ENCODE measurements around the gene SENP5.
"Not testable (repeated sequence)": the region's sequence is repeated elsewhere in the genome, so short reads cannot be mapped to it uniquely, and the experiment has no call there.

SENP5 gene, protein sequence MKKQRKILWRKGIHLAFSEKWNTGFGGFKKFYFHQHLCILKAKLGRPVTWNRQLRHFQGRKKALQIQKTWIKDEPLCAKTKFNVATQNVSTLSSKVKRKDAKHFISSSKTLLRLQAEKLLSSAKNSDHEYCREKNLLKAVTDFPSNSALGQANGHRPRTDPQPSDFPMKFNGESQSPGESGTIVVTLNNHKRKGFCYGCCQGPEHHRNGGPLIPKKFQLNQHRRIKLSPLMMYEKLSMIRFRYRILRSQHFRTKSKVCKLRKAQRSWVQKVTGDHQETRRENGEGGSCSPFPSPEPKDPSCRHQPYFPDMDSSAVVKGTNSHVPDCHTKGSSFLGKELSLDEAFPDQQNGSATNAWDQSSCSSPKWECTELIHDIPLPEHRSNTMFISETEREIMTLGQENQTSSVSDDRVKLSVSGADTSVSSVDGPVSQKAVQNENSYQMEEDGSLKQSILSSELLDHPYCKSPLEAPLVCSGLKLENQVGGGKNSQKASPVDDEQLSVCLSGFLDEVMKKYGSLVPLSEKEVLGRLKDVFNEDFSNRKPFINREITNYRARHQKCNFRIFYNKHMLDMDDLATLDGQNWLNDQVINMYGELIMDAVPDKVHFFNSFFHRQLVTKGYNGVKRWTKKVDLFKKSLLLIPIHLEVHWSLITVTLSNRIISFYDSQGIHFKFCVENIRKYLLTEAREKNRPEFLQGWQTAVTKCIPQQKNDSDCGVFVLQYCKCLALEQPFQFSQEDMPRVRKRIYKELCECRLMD

DNA sequence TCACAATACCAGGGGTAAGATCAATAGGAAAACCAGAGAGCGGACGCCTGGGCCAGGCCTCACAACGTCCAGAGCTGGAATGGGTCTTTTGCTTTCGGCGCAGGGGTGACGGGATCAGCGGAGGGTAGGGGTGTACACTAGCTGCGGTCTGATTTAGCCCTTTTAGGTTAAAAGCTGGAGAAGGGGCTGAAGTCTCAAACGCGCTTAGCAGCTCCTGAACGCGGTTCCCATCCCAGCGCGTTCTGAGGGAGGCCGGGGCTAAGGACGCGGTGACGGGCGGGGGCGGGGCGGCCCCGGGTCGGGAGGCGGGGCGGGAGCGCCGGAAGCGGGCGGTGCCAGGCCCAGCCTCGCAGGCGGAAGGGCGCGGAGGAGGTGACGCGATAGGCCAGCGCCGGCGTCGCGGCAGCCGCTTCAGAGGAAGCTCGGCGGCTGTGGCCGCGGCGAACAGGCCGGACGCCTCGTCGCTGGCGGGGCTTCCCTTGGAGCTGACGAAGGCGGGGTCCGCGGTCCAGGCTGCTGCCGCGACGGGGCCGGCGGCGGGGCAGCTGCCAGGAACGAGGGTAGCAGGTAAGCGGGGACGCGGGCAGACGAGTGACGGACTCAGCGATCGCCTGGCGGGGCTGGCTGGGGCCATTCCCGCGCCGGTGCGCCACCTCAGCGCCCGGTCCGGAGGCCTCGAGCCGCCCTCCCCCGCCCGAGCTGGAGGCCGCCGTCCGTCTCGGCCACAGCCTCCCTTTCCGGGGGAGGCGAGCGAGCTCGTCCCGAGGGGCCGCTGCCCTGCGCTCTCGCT, at the start of gene SENP5:
Gene SENP5, plus strand, starts transcription at position 414 of the 790 bp plus-strand sequence. CDS start 17,262 bp downstream, outside the sequence.
- peak; percentile 99 for DNase-seq (ENCODE audit: low spot score)

DNA sequence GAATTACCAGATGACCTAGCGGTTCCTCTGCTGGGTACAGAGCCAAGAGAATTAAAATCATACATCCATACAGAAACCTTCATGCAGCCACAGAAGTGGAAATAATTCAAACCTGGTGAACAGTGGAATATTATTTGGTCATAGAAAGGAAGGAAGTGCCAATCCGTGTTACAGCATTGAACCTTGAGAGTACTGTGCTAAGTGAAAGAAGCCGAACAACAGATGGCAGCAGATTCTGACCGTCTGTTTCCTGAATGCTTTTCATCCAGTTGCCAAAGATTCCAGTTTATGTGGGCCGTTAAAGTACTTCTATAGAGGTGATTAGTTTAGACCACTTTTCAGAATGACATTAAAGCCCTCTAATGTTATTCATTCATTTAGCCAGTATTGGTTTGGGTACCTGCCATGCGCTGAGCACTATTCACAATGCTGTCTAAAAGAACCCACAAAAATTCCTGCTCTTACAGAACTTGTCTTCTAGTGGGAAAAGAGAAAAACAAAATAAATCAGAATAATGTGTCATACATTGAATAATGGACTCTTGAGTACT, 45.8 kb upstream of the SENP5 start:
- DNase-seq (ENCODE audit: low spot score) = no peak

DNA sequence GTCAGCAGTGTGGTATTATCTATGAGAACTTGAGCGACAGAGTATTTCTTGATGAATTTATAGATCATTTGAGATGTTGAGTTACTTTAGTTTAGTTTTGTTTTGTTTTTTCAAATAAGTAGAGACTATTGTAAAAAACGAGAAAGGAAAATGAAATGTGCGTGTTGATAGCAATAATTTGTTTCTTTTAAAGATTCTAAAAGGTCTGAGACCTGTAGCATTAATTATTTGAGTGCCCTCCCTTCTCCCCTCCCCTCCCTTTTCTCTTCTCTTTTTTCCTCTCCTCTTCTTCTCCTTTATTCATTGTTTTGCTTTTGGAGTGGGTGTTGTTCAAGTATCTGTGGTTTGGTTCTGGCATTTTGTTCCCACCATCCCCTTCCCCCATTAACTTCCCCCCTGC, 38.1 kb upstream of the SENP5 start:
- DNase-seq (ENCODE audit: low spot score) = not testable (repeated sequence)

DNA sequence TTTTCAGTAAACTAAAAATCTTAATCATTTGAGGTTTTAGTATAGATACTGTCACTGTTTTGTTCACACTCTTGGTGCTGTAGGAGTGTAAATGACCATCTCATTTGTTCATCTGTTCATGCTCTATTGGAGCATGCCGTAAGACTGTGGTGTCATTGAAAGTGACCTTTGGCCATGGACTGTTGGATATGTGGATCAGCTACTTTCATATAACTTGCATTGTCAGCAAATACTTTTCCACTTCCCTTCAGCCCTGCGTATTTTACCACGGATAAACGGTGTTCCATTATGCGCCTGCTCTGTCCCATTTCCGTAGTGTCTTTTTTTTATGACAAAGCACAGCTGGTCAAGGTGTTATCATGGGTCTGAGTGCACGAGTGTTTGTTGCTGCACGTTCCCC, 32.6 kb upstream of the SENP5 start:
- DNase-seq (ENCODE audit: low spot score) = no peak

DNA sequence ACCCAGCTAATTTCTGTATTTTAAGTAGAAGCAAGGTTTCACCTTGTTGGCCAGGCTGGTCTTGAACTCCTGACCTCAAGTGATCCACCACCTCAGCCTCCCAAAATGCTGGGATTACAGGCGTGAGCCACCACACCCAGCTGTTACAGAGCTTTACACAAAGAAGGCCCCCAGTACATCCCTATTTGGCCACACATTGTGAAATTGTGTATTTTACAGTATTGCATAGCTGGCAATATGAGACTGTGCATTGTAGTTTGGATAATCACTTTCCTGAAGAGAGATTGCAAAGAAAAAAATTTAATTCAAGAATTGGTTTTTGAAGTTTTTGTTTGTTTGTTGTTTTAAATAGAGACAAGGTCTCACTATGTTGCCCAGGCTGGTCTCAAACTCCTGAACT, 31.1 kb upstream of the SENP5 start:
- not testable (repeated sequence) for DNase-seq (ENCODE audit: low spot score)

DNA sequence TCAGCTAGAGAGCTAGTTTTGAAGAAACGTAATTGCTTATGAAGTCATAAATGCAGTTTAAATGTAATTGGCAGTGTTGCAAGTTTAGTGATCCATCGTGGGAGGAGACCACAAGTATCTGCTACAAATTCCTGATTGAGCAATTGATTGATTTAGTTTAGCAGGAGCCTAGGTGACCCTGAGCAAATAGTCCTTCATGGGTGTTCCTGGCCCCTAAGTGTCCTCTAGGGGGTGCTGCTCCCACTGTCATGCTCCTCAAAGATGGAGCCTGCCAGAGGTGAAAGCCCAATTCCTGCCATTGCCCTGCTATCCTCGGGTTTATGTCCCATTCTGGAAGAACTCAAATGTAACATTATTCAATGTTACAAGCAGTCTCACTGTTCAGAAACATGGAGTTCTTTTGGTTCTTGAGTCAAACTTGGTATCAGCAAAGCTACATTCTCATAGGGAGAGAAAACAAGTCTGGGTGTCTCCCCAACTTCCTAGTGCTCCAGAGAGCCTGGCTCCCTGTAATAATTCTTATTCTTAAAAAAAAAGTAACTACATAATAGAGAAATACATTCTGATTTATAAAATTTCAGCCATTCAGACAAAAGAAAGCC, 29.8 kb upstream of the SENP5 start:
- DNase-seq (ENCODE audit: low spot score) = peak; percentile 81

DNA sequence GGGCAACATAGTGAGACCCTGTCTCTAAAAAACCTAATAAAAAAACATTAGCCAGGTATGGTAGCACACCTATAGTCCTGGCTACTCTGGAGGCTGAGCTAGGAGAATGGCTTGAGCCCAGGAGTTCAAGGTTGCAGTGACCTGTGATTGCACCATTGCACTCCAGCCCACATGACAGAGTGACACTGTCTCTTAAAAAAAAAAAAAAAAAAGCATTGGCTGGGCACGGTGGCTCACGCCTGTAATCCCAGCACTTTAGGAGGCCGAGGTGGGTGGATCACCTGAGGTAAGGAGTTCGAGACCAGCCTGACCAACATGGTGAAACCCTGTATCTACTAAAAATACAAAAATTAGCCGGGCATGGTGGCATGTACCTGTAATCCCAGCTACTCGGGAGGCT, 28.4 kb upstream of the SENP5 start:
- DNase-seq (ENCODE audit: low spot score) = not testable (repeated sequence)

DNA sequence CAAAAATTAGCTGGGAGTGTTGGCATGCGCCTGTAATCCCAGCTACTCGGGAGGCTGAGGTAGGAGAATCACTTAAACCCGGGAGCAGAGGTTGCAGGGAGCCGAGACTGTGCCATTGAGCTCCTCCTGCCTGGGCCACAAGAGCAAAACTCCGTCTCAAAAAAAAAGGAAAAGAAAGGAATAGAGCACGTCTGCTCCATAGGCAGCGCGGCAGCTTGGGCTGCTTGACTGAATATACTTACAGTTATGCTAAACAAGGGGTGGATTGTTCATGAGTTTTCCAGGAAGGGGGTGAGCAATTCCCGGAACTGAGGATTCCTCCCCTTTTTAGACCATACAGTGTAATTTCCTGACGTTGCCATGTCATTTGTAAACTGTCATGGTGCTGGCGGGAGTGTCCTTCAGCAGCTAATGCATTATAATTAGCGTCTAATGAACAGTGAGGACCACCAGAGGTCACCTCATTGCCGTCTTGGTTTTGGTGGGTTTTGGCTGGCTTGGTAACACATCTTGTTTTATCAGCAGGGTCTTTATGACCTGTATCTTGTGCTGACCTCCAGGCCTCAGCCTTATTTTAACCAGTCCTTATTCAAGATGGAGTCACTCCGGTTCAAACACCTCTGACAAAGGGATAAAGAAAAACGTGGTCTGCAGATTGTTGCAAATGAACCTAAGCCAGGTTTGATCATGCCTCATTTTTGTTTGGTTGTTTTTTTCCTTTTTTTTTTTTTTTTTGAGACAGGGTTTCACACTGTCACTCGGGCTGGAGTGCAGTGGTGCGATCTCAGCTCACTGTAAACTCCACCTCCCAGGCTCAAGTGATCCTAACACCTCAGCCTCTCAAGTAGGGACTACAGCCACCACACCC, 24.9 kb upstream of the SENP5 start:
- DNase-seq (ENCODE audit: low spot score) = no peak

DNA sequence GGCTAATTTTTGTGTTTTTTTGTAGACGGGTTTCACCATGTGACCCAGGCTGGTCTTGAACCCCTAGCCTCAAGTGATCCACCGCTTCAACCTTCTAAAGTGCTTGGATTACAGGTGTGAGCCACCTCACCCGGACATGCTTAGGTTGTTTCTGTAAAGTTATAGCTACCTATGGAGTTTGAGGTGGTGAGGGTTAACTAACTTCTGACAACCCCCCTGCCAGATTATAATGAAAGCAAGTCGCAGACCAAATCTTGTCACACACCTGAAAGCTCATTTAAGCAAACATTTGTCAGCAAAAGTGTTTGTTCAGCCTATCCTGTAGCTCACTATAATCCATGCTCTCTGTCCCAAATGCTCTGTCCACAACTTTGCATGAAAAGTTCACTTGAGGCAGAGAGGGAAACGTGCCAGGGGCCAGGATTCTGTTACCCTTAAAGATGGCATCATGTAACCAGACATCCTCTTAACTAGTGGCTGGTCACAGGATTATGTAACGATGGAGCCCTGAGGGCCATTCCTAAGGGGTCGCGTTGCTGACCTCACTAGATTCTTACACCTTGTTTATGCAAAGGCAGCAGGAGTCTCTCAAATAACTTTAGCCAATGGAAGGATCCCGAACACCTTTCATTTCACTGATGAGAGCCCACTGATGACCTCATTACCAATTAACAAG, 24.1 kb upstream of the SENP5 start:
- no peak for DNase-seq (ENCODE audit: low spot score)

DNA sequence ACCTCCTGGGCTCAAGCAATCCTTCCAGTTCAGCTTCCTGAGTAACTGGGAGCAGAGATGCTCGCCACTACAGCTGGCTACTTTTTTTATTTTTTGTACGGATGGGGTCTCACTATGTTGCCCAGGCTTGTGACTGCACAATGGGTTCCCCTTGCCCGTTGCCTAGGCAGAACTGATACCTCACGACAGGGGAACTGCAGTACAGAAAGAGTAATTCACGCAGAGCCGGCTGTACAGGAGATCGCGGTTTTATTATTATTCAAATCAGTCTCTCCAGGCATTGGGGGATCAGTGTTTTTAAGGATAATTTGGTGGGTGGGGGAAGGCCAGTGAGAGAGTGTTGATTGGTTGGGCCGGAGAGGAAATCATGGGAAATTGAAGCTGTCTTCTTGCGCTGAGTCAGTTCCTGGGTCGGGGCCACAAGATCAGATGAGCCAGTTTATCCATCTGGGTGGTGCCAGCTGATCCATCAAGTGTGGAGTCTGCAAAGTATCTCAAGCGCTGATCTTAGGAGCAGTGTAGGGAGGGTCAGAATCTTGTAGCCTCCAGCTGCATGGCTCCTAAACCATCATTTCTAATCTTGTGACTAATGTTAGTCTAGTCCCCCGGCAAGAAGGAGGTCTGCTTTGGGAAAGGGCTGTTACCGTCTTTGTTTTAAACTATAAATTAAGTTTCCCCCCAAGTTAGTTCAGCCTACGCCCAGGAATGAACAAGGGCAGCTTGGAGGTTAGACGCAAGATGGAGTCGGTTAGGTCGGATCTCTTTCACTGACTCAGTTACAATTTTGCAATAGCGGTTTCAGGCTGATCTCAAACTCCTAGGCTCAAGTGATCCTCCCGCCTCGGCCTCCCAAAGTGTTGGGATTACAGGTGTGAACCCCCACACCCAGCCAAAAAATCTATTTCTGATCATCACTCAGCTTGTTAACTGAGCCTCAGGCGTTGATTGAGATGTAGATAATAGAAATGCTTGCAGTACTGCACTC, 23.2 kb upstream of the SENP5 start:
- not testable (repeated sequence) for DNase-seq (ENCODE audit: low spot score)

DNA sequence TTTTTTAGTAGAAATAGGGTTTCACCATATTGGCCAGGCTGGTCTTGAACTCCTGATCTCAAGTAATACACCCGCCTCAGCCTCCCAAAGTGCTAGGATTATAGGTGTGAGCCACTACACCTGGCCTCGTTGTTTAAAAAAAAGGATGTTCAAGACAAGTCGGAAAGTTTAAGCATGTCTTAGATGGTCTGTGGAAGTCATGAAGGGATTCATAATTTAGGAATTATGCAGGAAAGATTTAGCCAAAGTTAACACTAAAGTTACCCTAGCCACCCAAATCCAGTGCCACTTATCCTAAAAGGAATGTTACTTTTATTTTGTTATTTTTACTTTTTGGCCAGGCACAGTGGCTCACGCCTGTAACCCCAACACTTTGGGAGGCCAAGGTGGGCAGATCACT, 19.3 kb upstream of the SENP5 start:
- not testable (repeated sequence) for DNase-seq (ENCODE audit: low spot score)

DNA sequence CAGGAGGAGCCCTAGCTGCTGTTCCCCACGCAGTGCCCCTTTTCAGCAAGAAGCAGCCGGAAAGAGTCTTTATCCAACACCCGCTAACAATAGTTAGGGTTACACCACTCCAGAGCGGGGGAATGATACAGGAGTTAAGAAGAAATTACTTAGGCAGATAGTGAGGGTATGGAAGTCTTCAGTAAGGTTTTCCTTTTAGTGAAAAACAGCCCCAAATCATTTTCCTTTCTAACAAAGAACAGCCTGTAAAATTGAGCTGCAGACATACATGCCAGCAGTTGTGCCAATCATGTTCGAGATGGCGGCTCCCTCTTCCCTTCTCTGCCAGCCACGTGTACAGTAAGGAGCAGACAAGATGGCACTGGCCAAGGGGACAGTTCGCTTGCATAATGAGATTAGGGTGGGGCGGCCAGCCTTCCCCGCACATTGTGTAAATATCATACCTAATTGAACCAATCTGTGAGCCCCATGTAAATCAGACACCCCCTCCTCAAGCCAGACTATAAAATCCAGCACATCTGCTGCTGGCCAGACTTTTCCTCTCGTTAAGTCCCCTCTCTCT, 18.5 kb upstream of the SENP5 start:
- no peak for DNase-seq (ENCODE audit: low spot score)

DNA sequence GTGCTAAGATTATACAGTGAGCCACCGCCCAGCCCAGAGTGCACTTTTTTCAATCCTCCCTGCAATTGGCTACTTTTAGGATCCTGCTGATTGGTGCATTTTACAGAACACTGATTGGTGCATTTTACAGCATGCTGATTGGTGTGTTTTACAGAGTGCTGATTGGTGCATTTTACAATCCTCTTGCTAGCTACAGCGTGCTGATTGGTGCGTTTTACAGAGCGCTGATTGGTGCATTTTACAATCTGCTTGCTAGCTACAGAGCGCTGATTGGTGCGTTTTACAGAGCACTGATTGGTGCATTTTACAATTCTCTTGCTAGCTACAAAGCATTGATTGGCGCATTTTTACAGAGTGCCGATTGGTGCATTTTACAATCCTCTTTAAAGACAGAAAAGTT, 4.7 kb upstream of the SENP5 start:
- not testable (repeated sequence) for DNase-seq (ENCODE audit: low spot score)

DNA sequence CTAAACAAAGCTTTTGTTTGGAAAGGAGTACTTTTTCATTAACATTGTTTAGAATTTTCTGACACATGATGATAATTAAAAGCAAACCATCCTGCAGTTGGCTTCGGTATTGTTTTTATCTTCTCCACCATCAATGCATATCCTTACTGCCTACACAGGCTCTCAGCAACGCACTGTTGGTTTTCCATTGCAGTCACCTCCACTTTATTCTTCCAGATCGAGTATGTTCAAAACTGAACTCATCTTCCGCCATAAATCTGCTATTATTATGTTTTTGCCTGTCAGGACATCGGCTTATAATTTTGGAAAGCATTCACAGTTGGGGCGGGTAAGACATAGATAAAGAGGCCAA, 589 bp upstream of the SENP5 start:
- no peak for DNase-seq (ENCODE audit: low spot score)

DNA sequence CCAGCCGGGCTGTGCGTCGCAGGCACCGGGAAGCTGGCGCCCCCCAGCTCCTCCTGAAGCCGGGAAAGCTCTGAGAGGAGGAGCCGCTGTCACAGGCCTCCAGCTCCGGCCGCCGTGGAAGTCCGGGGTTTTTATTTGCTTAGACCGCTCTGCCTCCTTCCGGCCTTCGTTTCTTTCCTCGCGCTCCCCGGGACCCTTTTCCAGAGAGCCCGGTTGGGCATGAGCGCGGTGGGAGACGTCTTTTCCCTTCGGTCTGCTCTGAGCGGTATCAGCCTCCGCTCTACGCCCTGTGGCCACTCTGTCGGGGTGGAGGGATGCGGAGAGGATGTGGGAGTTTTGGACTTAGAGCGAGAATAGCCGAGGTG, 559 bp downstream of the SENP5 start:
- peak; percentile 45 for DNase-seq (ENCODE audit: low spot score)

DNA sequence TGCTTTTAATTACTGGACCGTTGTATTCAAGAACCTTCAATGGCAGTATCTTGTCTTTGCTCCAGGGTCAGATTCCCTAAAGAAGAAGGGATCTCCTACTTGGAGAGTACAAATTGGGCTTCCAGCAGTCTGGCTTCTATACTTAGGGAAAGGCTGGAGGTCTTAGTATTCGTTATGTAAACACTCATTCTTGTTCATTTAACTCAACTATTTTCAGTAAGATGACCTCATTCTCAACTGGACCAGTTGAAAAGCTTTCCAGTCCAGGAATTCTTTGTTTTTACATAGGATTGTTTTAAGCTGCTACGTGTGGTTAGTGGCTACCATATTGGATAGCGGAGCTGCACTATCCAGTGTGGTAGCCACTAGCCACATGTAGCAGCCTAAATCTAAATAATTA, 4.6 kb downstream of the SENP5 start:
- no peak for DNase-seq (ENCODE audit: low spot score)

DNA sequence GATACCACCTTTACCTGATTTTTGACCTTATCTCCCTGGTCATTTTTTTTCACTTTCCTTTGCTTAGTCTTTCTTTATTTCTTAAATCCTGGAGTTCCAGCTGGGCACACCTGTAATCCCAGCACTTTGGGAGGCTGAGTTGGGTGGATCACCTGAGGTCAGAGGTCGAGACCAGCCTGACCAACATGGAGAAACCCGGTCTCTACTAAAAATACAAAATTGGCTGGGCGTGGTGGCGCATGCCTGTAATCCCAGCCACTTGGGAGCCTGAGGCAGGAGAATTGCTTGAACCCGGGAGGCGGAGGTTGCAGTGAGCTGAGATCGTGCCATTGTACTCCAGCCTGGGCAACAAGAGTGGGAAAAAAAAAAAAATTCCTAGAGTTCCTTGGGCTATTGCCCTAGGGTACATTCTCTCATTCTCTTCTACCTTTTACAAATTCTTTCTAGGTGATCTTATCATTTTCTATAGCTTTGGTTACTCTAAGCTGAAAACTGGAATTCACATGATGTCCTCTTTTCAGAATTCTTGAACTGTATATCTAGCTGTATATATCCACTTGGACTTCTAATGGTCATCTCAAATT, 6.9 kb downstream of the SENP5 start:
- not testable (repeated sequence) for DNase-seq (ENCODE audit: low spot score)

DNA sequence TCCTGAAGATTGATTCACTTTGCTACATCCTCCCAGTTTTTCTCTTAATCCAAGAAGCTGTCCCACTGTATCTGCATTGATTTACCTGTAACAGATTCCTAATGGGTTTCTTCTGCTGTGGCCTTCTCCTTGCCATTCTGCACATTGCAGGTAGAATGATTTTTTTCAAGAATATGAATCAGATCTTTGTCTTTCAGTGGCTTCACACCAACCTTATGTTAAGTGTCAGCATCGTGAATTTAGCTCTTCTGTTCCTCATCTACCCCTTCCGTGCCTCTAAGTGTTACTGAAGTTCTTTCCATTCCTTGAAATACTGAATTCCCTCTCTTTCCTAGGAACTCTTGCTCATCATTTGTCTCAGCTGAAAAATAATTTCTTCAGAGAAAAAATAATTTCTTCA, 7.5 kb downstream of the SENP5 start:
- DNase-seq (ENCODE audit: low spot score) = no peak

Measured in AG20443 (cell line).